ENCODE data around the gene HDHD5. TPM values are rescaled to one million over a fixed set of nuclear protein-coding genes. Genes with fewer than 3 reads are reported as not detected.
"Not testable (repeated sequence)": the region's sequence is repeated elsewhere in the genome, so short reads cannot be mapped to it uniquely, and the experiment has no call there.

HDHD5 gene
- total RNA-seq, 1 donor from 2014 or later = 20.1 TPM

DNA sequence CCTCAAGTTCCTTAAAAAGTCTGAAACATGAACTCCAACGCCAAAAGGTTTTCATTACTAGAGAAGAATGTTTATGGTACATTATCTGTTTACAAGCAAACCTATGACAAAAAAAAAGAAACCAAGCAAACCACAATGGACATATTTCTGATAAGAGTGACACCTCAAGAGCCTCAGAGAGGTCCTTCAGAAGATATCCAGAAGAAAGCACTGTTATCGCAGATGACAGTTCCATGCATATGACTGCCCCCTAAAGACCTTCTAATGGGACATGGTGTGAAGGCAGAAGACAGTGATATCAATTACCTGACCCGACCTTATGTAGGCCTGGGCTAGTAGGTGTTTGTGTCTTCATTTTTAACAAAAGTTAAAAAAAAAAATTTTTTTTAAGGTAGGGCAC, 3.1 kb downstream of the HDHD5 start:
- no peak for ATAC-seq

DNA sequence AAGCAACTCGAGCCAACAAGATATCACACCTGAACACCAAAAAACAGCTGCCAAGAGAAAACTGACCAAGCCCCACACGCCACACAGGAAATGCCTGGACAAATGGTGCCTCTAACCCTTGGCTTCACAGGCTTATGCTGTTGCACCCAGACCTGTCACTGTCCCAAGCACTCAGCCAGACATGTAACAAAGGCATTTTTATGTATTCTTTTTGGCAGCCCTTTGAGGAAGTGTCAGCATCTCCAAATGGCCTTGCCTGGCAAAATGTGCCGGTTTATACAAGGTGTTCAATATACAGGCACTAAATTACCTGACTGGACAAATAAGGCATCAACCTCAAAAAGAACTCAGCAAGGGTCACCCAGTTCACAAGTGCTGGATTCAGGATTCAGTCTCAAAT, 6.1 kb downstream of the HDHD5 start:
- peak; percentile 36 for ATAC-seq

DNA sequence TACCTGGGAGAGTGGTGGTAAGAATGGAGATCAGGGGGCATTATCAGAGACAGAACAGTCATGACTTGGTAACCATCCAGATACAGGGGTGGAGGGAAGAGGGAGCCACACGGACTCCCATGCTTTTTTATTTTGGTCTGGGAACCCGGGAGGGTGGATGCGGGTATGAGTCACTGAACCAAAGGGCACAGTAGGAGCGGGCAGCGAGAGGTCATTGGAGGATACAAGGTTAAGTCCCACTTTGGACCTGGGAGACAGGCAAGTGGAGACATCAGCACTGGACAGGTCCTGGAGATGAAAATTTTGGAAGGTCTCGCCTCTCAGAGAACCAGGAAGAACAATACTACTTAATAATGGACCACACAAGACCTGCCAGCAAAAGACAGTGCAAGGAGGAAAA, 6.7 kb downstream of the HDHD5 start:
- no peak for ATAC-seq

- peak; percentile 90 for ATAC-seq
Measured at GRCh38 chr22:17149076-17149815, 9.8 kb downstream of the HDHD5 start.

- not testable (repeated sequence) for ATAC-seq
Measured at GRCh38 chr22:17147458-17147857, 11.6 kb downstream of the HDHD5 start.

DNA sequence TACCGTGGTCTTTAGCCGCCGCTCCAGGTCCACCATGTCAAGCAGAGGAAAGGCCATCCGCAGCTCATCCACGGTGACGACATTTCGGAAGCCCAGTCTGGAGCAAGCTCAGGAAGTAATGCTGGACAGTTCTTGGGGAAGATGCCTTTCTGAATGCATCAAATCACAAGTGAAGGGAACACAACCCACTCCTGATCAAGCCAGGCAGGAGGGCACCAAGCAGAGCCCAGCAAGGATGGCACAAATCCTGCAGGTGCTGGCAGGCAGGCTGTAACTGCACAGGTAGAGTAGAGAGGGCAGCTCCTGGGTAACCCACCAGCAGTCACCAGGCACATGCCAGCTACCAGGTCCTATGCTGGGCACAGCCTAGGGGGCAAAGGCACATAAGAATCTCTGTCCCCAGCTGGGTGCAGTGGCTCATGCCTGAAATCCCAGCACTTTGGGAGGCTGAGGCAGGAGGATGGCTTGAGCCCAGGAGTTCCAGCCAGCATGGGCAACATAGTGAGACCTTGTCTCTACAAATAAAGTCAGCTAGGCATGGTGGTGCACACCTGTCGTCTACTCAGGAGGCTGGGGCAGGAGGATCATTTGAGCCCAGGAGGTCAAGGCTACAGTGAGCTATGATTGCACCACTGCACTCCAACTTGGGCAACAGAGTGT, 13.9 kb downstream of the HDHD5 start:
- ATAC-seq = no peak

DNA sequence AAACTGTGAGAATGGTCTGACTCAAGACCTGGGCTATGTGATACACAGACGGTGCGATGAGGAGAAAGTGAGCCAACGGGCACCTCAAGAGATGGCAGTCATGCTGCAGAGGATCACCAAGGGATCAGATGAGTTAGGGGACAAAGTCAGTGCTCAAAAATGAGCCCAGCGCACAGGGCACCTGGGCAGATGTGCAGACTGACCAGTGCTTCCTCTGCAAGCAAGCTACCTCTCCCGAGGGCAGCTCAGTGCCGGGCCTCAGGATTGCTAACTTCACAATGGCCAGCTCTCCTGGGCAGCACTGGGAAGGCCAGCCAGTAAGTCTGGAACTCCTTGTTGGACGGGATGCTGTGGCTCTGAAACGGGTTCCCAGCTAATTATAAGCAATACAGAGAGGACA, 15.3 kb downstream of the HDHD5 start:
- ATAC-seq = no peak

DNA sequence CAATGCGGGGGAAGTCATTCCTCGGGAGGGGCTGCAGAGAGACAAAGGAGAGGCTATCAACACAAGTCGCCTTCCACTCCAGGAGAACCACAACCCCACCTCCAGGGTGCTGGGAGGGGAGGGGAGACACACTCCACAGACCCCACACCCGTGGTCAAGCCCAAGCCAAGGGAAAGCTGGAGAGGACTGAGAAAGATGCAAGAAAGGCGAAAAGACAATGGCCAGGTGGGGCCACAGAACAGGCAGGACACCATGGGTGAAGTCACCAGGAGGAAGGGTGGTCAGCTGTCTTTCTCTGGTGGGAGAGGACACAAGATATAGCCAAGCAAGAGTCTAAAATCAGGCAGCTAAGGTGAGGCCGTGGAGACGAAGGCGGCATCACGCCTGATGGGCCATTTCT, 16.0 kb downstream of the HDHD5 start:
- ATAC-seq = no peak

DNA sequence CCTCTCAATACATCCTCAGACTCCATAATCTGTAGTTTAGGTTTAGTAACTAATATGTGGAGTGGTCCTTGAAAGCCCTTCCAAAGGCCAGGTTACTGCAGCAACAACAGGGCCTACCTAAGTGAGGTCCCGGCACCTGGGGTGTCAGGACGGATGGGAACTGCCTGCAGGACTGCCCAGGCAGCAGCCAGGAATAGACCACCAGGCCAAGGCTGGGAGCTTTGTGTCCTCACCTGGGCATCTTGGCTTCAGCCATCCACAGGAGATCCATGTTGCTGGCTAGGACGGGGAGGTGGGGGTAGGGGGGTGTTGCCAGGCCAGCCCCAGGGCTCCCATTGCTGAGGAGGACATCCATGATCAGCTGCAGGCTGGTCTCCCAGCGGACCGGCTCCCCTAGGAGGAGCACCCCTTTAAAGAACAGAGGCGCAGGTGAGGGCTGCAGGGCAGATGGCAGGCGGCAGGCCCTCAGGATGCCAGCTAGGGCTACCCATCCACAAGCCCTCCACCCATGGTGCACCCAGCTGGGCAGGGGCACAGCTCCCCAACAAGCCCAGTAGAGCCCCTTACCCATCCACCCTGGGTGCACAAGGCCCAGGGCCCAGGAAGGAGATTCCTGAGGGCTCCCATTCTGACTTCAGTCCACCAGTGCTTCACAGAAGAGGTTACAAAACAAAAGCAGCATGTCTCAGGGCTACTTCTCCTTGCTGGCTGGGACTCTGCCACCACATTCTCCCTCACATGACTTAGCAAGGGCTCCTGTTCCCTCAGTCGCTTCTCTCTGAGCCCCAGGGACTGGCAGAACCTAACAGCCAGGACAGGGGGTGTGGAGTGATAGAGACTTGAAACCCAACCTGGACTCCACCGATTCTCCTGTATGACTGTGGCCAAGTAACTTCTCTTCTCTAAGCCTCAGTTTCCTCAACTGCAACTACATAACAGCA, 18.0 kb downstream of the HDHD5 start:
- ATAC-seq = no peak

DNA sequence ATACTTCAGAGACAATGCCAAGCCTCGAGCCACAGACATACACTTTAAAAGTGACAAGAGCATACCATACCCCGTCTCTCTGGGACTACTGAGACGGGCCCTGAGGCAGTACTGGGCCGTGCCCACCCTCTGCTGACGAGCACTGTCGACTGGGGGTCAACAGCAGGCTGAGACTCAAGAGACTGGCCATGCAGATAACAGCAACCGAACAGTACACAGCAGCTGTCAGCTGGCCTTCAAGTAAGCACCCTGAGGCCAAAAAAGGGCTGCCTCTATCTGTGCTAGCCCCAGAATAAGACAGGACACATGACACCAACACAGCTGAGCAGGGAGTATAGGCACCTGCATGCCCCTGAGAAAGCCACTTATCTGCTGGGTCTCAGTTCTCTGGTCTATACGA, 19.1 kb downstream of the HDHD5 start:
- ATAC-seq = no peak

GRCh38 chr22:17138513-17138912, 20.6 kb downstream of the HDHD5 start:
- ATAC-seq = no peak

DNA sequence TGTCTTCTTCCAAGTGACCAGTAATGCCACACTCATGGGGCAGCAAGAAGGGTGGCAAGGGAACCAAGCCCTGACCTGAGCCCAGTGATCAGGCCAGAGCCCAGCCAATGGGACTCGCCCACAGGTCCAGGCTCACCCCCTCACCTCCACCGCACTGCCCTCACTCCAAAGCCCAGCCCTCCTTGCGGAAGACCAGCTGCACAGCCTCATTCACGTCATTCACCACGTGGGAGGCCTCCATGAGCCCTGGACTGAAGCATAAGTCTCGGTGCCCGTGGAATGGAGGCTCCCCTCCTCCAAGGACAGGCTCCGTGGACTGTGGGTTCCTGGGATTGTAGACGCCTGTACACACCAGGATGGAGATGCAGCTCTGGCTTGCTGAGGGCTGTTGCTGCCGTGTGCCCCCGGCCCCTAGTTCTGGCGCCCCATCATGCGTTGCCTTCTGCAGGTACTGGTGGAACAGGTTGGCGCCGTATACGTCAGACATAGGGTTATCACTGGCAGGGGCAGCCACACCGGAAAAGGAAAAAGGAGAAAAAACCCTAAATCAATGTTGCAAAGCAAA, 21.1 kb downstream of the HDHD5 start:
- no peak for ATAC-seq

- ATAC-seq = no peak
Measured at GRCh38 chr22:17137170-17137569, 21.9 kb downstream of the HDHD5 start.

DNA sequence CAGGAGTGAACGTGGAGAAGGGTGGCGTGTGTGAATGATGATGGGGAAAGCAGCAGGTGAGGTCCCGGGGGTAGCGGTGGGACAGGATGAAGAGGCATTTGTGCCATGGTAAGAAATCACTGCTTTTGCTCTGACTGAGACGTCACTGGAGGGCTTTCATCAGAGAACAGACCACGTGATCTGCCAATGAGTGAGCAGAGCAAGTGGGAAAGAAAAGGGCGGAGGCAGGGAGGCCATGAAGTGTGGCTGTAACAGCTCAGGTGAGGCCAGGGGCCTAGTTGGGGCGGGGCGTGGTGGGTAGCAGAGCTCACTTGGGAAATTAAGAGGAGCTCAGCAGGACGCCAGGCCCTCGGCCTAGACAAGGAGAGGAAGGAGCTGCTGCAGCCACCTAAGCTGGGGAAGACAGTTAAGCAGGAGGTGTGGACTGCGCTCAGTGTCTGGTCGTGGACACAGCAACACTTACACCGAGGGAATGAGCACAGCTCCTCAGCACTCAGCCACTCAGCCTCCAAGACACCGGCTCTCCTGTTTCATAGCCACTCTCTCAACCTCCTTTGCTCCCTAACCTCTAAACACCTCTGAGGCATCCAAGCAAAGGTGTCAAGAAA, 23.8 kb downstream of the HDHD5 start:
- no peak for ATAC-seq

DNA sequence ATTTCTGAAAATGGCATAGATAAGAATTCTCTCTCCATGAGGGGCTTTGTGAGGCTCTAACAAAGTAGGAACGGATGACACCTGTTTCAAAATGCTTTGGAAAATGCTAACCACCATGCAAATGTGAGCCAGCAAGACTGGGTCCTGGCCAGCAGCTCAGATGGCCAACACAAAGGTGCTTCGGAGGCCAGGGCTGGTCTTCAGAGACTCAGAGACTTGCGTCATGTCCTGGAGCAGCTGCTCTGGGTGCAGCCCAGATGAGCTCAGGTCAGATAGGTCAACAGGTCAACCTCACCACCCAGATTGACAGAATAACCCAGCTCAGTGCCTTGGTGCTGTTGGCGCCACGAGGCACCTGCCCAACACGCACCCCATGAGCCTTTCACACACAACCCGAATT, 25.9 kb downstream of the HDHD5 start:
- peak; percentile 8 for ATAC-seq

DNA sequence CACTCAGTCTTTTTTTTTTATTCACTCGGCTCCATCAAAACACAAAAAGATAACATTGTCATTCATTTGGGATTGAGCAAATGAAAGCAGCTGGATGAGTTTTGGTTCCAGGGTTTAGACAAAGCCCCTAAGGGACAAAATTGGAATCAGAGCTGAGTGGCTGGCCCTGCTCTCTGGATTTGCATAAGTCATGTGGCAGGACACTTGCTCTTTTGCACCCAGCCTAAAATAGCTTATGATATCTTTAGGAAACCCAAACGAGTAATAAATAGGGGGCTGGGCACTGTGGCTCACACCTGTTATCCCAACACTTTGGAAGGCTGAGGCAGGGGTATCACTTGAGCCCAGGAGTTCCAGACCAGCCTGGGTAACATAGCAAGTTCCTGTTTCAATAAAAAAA, 27.0 kb downstream of the HDHD5 start:
- no peak for ATAC-seq

GRCh38 chr22:17131686-17132085, 27.4 kb downstream of the HDHD5 start:
- no peak for ATAC-seq

- ATAC-seq = no peak
Measured at GRCh38 chr22:17130199-17130598, 28.9 kb downstream of the HDHD5 start.

DNA sequence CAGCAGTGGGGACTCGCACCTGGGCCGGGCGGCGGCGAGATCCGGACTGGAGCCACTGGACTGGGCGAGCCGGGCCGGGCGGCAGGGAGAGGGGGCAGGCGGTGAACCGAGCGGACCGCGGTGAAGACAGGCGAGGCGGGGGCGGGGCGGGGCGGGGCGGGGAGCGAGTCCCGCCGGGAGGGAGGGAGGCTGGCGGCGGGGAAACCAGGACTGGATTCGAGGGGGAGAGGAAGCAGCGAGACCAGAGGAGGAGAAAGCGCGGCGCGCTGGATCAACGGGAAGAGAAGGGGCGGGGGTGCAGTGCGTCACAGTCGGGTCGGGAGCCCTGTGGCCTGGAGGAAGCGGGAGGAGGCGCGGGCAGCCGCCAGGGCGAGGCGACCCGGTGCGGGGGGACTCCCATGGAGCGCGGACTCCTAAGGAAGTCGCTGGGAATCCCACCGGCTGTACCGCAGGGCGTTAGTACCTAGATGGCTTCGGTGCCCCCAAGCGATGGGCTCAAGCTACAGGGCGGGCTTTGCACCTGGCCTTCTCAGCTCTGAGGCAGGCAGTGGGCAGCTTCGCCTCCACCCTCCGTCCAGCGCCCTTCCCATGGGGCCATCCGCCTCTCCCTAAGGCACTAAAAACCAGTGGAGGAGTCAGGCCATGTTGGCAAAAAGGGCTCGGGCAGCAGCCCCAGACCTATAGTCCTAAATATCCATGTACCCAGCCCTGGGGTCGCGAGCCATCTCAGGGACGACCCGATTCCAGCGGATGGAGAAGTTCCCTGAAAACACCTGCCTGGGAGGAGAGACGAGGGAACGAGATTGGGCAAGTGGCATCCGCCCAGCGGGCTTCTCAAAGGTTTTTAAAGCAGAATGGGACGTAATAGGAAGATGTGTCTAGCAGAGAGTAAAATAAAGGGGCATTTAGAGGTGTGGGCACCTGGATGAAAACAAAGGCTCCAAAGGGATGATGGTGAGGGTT, 37.6 kb downstream of the HDHD5 start, which contains the start of gene TMEM121B:
Gene TMEM121B, minus strand, starts transcription at position 128 of the 963 bp plus-strand sequence. CDS start 233 bp downstream, outside the sequence.
- ATAC-seq = peak; percentile 53

GRCh38 chr22:17120711-17121232, 38.3 kb downstream of the HDHD5 start:
- no peak for ATAC-seq

GRCh38 chr22:17120281-17120680, 38.8 kb downstream of the HDHD5 start:
- peak; percentile 36 for ATAC-seq
